Measurements from ENCODE around the gene MAGOH. TPM values are rescaled to one million over a fixed set of nuclear protein-coding genes. Genes with fewer than 3 reads are reported as not detected.
"Not testable (repeated sequence)": the region's sequence is repeated elsewhere in the genome, so short reads cannot be mapped to it uniquely, and the experiment has no call there.

MAGOH gene
- total and polyA plus RNA-seq, 7 donors = 15.9 to 103 (median 33.6) TPM

DNA sequence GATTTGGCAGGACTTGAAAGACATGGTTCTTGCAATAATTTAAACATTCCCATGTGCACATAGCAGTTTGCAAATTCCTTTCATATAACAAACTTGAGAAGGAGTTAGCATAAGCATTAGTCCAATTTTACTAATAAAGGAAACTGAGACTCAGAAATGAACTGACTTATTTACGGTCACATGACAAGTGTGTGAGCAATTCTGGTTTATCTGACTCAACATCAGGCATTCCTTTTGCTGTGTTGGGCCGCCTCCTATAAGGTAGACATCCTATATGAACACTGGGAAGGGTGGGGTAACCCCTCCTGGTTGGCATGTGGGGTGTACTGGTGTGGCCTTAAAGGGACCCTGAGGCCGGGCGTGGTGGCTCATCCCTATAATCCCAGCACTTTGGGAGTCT is 50.2 kb downstream of the MAGOH start:
- H3K27ac ChIP-seq = no peak overlapping the region
- intact Hi-C loops (cut with DNase I) = no loop called here
- no peaks in the 10 kb centered on the region for H3K27me3 ChIP-seq (ENCODE audit: insufficient read depth in 3 of 3, low read length in 2 of 3)
- TF ChIP-seq, protein P1, sequence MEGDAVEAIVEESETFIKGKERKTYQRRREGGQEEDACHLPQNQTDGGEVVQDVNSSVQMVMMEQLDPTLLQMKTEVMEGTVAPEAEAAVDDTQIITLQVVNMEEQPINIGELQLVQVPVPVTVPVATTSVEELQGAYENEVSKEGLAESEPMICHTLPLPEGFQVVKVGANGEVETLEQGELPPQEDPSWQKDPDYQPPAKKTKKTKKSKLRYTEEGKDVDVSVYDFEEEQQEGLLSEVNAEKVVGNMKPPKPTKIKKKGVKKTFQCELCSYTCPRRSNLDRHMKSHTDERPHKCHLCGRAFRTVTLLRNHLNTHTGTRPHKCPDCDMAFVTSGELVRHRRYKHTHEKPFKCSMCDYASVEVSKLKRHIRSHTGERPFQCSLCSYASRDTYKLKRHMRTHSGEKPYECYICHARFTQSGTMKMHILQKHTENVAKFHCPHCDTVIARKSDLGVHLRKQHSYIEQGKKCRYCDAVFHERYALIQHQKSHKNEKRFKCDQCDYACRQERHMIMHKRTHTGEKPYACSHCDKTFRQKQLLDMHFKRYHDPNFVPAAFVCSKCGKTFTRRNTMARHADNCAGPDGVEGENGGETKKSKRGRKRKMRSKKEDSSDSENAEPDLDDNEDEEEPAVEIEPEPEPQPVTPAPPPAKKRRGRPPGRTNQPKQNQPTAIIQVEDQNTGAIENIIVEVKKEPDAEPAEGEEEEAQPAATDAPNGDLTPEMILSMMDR (IDR thresholded peaks at IDR 0.05) = no peak
- H3K9me3 ChIP-seq = no peaks in the 10 kb centered on the region
- no peaks in the 10 kb centered on the region for H3K4me1 ChIP-seq
- 86 to 89% (median 89%) methylated on average over 4 of the region's 4 CpGs for WGBS, 3 donors
- H3K4me3 ChIP-seq = no peak overlapping the region
- ATAC-seq (no peak), DNase-seq (no peak)
- H3K36me3 ChIP-seq (ENCODE audit: insufficient read depth in 1 of 2, low read depth in 1 of 2) = no peaks in the 10 kb centered on the region

DNA sequence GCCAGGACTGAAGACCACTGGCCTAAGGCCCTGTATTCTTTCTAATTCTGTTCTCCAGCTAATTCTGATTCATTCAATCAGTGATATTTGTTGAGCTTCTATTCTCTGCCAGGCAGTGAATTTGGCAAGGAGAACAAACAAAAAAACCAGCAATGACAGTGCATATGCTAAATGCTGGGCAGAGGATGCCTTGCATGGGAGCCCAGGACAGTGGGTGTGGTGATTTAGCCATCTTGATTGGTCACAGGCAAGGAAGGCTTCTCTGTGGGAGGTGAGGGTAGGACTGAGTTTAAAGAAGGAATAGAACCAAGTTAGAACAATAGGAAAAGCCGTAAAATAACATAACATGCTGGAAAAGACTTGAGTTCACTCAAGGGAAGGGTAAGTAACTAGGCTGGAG is 50.9 kb downstream of the MAGOH start:
- Histone ChIP-seq H3K4me3 (no peak overlapping the region), H3K27me3 (ENCODE audit: insufficient read depth in 3 of 3, low read length in 2 of 3) (no peaks in the 10 kb centered on the region), H3K27ac (no peak overlapping the region), H3K9me3 (no peaks in the 10 kb centered on the region), H3K4me1 (no peaks in the 10 kb centered on the region), H3K36me3 (ENCODE audit: insufficient read depth in 1 of 2, low read depth in 1 of 2) (no peaks in the 10 kb centered on the region)
- TF ChIP-seq, protein P1 (IDR thresholded peaks at IDR 0.05) = no peak
- DNase-seq (no peak), ATAC-seq (no peak)
- WGBS, 3 donors = 71 to 90% (median 81%) methylated on average over 1 of the region's 1 CpG
- intact Hi-C loops (cut with DNase I) = no loop called here

DNA sequence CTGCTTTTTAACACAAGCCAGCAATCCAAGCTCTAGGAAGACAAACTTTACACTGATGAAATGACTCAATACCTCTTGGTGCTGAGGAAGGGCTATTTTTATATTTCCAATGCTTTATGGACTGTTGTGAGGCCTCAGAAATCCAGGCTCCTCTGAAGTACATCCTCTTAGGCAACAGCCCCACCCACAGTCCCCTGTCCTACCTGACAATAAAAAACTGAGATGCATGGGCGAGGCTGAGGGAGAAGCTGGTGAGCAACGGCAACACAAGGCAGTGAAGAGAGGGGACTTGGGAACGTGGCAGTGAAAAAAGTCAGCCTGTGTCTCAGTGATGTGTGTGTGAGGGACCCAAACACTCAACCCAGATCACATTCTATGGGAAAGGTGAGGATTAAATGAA is 51.8 kb downstream of the MAGOH start:
- no peak overlapping the region for H3K27ac ChIP-seq

DNA sequence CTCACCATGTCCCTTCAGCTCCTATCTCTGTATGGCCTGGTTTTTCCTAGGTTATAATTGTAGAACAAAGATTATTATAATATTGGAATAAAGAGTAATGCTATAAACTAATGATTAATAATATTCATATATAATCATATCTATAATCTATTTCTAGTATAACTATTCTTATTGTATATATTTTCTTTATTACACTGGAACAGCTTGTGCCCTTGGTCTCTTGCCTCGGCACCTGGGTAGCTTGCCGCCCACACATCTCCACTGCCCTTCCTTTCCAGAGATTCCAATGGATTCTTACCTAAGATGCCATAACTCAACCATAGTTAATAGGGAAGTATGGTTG is 52.4 kb downstream of the MAGOH start:
- H3K27ac ChIP-seq; H3K4me1 ChIP-seq; H3K4me3 ChIP-seq; ATAC-seq; H3K36me3 ChIP-seq (ENCODE audit: insufficient read depth in 1 of 2, low read depth in 1 of 2); DNase-seq; H3K9me3 ChIP-seq; H3K27me3 ChIP-seq (ENCODE audit: insufficient read depth in 3 of 3, low read length in 2 of 3); intact Hi-C loops (cut with DNase I): not testable (repeated sequence)
- 79 to 88% (median 85%) methylated on average over 2 of the region's 2 CpGs for WGBS, 3 donors

More for the DNA sequence above, 51.8 kb downstream of the MAGOH start:
- H3K4me3 ChIP-seq = no peak overlapping the region
- no peaks in the 10 kb centered on the region for H3K4me1 ChIP-seq
- intact Hi-C loops (cut with DNase I) = no loop called here
- 73 to 75% (median 75%) methylated on average over 3 of the region's 3 CpGs for WGBS, 3 donors
- no peaks in the 10 kb centered on the region for H3K27me3 ChIP-seq (ENCODE audit: insufficient read depth in 3 of 3, low read length in 2 of 3)
- ATAC-seq (no peak), DNase-seq (no peak)
- no peaks in the 10 kb centered on the region for H3K9me3 ChIP-seq
- TF ChIP-seq, protein P1 (IDR thresholded peaks at IDR 0.05) = no peak
- H3K36me3 ChIP-seq (ENCODE audit: insufficient read depth in 1 of 2, low read depth in 1 of 2) = no peaks in the 10 kb centered on the region

DNA sequence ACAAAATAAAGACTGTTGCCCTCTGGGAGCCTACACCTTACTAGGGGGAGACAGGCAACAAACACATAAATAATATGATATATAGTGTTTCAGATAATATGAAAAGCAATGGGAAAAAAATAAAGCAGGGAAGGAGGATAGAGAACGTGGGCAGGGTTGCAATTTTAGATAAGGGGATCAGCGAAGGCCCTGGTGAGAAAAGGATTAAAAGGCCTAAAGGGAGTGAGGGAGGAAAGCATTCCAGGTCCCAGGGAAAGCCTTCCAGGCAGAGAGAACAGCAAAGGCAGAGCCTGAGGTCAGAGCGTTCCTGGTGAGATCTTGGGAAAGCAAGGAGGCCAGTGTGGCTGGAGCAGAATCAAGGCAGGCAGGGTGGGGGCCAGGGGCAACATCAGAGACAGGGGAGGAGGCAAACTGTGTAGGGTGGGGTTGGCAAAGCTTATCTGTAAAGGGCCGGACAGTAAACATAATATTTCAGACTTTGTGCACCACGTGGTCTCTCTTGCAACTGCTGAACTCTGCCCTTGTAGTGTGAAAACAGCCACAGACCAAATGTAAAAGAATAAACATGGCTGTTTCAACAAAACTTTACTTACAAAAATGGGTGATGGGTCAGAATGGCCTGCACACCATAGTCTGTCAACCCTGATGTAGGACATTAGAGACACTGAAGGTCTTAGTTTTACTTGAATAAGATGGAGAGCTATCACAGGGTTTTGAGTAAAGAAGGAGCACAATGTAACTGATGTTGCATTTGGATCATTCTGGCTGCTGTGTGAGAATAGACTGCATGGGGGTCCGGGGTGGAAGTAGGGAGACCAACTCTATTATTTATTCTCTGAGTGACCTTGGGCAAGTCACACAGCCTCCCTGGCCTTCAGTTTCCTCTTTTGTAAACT is 55.0 kb downstream of the MAGOH start:
- H3K27ac ChIP-seq = no peak overlapping the region
- peak in 1 of 2 donors; percentile 36 for DNase-seq

More for the DNA sequence above, 55.0 kb downstream of the MAGOH start:
- no peak for ATAC-seq
- no peaks in the 10 kb centered on the region for H3K27me3 ChIP-seq (ENCODE audit: insufficient read depth in 3 of 3, low read length in 2 of 3)
- no peaks in the 10 kb centered on the region for H3K9me3 ChIP-seq
- WGBS, 3 donors = 79 to 87% (median 84%) methylated on average over 6 of the region's 6 CpGs
- H3K4me3 ChIP-seq = no peak overlapping the region
- intact Hi-C loops (cut with DNase I) = no loop called here
- TF ChIP-seq, protein P1 (IDR thresholded peaks at IDR 0.05) = no peak
- H3K4me1 ChIP-seq = no peaks in the 10 kb centered on the region
- no peaks in the 10 kb centered on the region for H3K36me3 ChIP-seq (ENCODE audit: insufficient read depth in 1 of 2, low read depth in 1 of 2)
